Lower leg skin (tissue), 4 donors: Measurements from ENCODE around the gene MAP1S. TPM values are rescaled to one million over a fixed set of nuclear protein-coding genes. Genes with fewer than 3 reads are reported as not detected.
"Not testable (repeated sequence)": the region's sequence is repeated elsewhere in the genome, so short reads cannot be mapped to it uniquely, and the experiment has no call there.

ENCODE experiments used
- DNase-seq, 2 donors: peaks; one replicate each; pipeline ENCODE4 v3.0.0-alpha.2; 2019; ENCODE audit warnings: low spot score in 2 of 2
- H3K4me3 ChIP-seq: fragments of 200-600 bp; sonication (generic); 2 replicates; pipeline ENCODE4 v1.5.1; 2017; ENCODE audit warnings: mild to moderate bottlenecking, low read depth; ENCODE audit not compliant: poor library complexity, severe bottlenecking
- POLR2A ChIP-seq, 2 donors: fragments of 450-650 bp; IDR thresholded peaks; one replicate each; pipeline ENCODE4 v1.6.1; 2016 to 2017; ENCODE audit warnings: antibody characterized with exemption in 2 of 2, mild to moderate bottlenecking in 1 of 2, moderate library complexity in 1 of 2
- WGBS, 2 donors: methylation state at CpG; one replicate each; pipeline ENCODE4 v1.1.5; 2018; 5-methylcytosine and 5-hydroxymethylcytosine counted together
- intact Hi-C: fragments of 100-400 bp; cut with DNase I; formaldehyde crosslinking; loops from one replicate; pipeline ENCODE4 v1.15.0; 2023; ENCODE audit warnings: low total_unique reads
- total RNA-seq, 4 donors: library from RNA; depleted of rRNA; stranded (reverse); fragments of >200 nt; gene quantifications; one replicate each; pipeline ENCODE4 v1.1.0, GENCODE V29; 2016
- TF ChIP-seq, protein P1 (sequence below), 3 donors: fragments of 450-650 bp; IDR thresholded peaks; one replicate each; pipeline ENCODE4 v1.5.1; 2016; ENCODE audit warnings: antibody characterized with exemption in 3 of 3, mild to moderate bottlenecking in 3 of 3, moderate library complexity in 2 of 3

The MAP1S gene
- total RNA-seq, 4 donors from 2014 or later = 10.8 to 32.7 (median 24.5) TPM

DNA sequence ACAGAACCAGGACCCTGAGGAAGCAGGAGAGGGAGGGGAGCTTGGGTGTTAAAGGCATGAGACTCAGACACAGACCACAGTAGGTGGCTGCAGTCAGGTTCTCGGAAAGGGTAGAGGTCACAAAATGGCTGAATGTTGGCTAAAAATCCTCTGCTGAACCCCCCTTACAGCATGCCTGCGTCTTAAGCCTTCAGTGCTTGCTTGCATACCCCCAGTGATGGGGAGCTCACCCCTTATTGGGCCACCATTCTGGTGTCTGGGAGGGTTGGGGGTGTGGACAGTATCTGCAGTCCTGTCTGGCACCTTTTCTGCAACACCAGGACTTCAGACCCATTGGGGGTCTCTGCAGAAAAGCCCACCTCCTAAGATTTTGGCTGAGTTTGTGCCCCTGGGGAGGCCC is 61.5 kb downstream of the MAP1S start:
- no peak overlapping the region for H3K4me3 ChIP-seq
- TF ChIP-seq, protein P1, sequence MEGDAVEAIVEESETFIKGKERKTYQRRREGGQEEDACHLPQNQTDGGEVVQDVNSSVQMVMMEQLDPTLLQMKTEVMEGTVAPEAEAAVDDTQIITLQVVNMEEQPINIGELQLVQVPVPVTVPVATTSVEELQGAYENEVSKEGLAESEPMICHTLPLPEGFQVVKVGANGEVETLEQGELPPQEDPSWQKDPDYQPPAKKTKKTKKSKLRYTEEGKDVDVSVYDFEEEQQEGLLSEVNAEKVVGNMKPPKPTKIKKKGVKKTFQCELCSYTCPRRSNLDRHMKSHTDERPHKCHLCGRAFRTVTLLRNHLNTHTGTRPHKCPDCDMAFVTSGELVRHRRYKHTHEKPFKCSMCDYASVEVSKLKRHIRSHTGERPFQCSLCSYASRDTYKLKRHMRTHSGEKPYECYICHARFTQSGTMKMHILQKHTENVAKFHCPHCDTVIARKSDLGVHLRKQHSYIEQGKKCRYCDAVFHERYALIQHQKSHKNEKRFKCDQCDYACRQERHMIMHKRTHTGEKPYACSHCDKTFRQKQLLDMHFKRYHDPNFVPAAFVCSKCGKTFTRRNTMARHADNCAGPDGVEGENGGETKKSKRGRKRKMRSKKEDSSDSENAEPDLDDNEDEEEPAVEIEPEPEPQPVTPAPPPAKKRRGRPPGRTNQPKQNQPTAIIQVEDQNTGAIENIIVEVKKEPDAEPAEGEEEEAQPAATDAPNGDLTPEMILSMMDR (IDR thresholded peaks at IDR 0.05) = no peak
- no peak for TF ChIP-seq POLR2A (IDR thresholded peaks at IDR 0.05)
- 89 to 95% methylated on average over 2 of the region's 2 CpGs for WGBS, 2 donors
- intact Hi-C loops = no loop called here
- no peak for DNase-seq

DNA sequence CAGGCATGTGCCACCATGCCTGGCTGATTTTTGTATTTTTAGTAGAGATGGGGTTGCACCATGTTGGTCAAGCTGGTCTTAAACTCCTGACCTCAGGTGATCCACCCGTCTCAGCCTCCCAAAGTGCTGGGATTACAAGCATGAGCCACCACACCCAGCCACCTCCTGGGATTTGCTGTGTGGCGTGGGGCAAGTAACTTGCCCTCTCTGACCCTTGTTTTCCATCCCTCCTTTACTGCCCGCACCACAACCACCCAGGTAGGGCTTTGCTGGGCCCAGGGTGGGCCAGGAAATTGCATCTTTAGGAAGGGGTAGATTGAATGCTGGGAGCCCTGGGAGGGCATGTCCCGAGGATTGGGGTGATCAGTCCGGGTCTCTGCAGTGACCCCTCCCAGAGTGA is 64.4 kb downstream of the MAP1S start:
- H3K4me3 ChIP-seq, intact Hi-C loops, DNase-seq: not testable (repeated sequence)
- 72 to 87% methylated on average over 5 of the region's 5 CpGs for WGBS, 2 donors

Other genes with a start within 250 kb of the MAP1S start
- gene SLC27A1, start 249.0 kb upstream of the MAP1S start, total RNA-seq = 10 to 100 TPM; 30.6 to 58.2 (median 43.6) TPM
- 100 to 1,000 TPM; 107 to 130 (median 117) TPM for gene PGLS, start 207.8 kb upstream of the MAP1S start, total RNA-seq
- gene COLGALT1, start 163.8 kb upstream of the MAP1S start, total RNA-seq = 10 to 100 TPM; 46.8 to 59.3 (median 53.3) TPM
- not detected for gene UNC13A, start 31.1 kb upstream of the MAP1S start, total RNA-seq
- 10 to 100 TPM; 38.7 to 78.4 (median 56.3) TPM for gene FCHO1, start 32.0 kb downstream of the MAP1S start, total RNA-seq
- 10 to 100 TPM in 2 of 4 donors, 1 to 10 TPM in 2; 2.9 to 18.3 (median 10.7) TPM for gene B3GNT3, start 75.7 kb downstream of the MAP1S start, total RNA-seq
- not detected for gene INSL3, start 102.0 kb downstream of the MAP1S start, total RNA-seq
- gene JAK3, start 128.5 kb downstream of the MAP1S start, total RNA-seq = 1 to 10 TPM; 2.1 to 4.0 (median 3.7) TPM
- 1,000 to 10,000 TPM; 2,094 to 3,301 (median 2,396) TPM for gene RPL18A, start 140.4 kb downstream of the MAP1S start, total RNA-seq
- not detected for gene SLC5A5, start 152.5 kb downstream of the MAP1S start, total RNA-seq
- gene CCDC124, start 213.5 kb downstream of the MAP1S start, total RNA-seq = 10 to 100 TPM; 32.6 to 91.9 (median 47.4) TPM
- under 1 TPM in 1 of 4 donors, not detected in 3; 0.36 TPM for gene KCNN1, start 247.6 kb downstream of the MAP1S start, total RNA-seq